GM12892 (cell line): ENCODE results near the gene GDNF.

Experiments used
- DNase-seq: peaks from one replicate; pipeline ENCODE4 v3.0.0; 2011; ENCODE audit not compliant: insufficient read length
- FAIRE-seq: peaks from 2 replicates; lab custom pipeline; 2011; peaks lifted over from hg19 to GRCh38; lab: Jason Lieb, UNC
- POLR2A ChIP-seq: IDR thresholded peaks from 2 replicates; pipeline ENCODE4 v1.6.1; 2011; ENCODE audit warnings: low read depth, low read length, control low read depth
- POLR2AphosphoS5 ChIP-seq: IDR thresholded peaks from 2 replicates; pipeline ENCODE4 v1.6.1; 2011; ENCODE audit warnings: low read depth, low read length, control low read depth
- TAF1 ChIP-seq: IDR thresholded peaks from 2 replicates; pipeline ENCODE4 v1.6.1; 2011; ENCODE audit warnings: low read depth, mild to moderate bottlenecking, control low read depth, low read length, borderline replicate concordance

GDNF gene

DNA sequence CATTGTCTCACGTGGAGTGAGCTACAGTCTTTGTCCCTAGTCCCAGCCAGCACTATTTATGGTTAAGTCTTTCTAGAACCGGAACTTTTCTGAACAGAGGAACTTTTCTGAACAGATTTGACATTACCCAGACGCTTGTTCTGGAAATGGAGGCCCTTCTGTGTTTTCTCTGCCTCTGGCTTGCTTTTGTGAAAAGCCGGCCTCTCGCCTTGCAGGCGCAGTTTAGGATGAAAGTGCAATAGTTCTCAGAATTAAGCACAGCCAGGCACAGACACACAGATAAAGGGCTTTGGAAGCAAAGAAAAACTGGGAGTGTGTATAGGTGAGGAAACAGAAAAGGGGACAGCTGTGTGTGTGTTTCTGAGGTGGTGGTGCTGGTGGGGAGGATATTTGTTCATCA is 5.9 kb downstream of the GDNF start:
- DNase-seq (no peak), FAIRE-seq (no peak)
- TF ChIP-seq POLR2A (no peak), TAF1 (no peak), POLR2AphosphoS5 (no peak)

DNA sequence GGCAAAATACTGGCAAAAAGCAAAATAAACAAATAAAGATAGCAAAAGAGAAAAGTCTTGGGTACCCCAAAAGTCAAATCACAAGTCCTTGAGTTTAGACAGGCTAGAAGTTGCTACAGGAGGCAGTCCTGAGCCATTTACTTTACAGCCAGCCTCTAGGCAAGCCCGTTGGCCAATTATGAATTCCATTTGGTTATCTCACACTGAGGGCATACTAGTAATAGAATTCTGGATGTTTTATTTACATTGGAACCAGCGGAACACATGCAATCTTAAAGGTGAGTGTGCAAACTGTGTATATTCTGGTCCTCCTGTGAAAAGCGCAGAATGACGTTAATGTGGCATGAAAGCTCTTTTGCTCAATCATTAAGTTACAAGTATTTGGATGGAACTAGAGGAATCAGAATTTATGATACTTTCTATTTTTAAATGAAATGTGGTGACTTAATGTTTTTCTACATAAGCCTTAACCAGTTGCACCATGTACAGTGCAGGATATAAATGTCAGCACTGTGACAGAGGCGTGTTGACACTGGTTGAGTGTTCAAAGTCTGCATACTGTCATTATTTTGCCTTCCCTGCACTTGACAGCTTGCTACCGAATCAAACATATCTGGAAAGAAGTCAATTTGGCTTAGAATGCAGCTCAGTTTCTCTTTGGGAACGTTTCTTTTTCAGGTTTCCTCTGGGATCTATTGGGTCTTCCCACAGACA is 7.9 kb downstream of the GDNF start:
- TF ChIP-seq POLR2A, result no peak
- no peak for TF ChIP-seq POLR2AphosphoS5
- TF ChIP-seq TAF1, result no peak
- DNase-seq (no peak), FAIRE-seq (no peak)

- TF ChIP-seq POLR2AphosphoS5 (no peak), POLR2A (no peak), TAF1 (no peak)
- DNase-seq (no peak), FAIRE-seq (no peak)
Observed at GRCh38 chr5:37830348-37830747, 9.5 kb downstream of the GDNF start.

DNA sequence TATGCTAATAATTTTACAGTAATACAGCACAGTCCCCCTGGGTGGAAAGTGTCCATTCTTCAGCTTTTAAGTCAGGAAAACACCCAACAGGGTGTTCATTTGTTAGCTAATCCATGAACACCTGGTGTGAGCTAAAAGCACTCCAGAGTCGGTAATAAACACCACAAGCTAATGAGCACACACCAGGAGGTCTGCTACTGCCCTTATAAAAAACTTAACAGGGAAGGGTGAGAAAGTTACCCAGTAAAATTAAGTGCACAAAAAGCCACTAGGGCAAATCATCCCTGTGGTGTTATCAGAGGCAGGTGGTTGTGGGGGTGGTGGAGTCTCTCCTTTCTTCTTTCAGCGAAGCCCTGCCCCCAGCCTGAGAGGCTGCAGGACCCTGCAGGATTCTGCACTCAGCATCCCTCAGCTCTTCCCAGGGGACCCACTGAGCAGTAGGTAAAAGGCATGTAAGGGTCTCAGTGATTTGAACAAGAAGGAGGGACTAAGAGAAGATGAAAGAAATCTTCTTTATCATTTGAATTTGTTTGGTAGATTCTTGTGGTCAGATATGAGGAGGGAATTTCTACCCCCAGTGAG is 14.4 kb downstream of the GDNF start:
- TF ChIP-seq POLR2AphosphoS5 (no peak), TAF1 (no peak), POLR2A (no peak)
- DNase-seq, result no peak
- FAIRE-seq, result no peak

DNA sequence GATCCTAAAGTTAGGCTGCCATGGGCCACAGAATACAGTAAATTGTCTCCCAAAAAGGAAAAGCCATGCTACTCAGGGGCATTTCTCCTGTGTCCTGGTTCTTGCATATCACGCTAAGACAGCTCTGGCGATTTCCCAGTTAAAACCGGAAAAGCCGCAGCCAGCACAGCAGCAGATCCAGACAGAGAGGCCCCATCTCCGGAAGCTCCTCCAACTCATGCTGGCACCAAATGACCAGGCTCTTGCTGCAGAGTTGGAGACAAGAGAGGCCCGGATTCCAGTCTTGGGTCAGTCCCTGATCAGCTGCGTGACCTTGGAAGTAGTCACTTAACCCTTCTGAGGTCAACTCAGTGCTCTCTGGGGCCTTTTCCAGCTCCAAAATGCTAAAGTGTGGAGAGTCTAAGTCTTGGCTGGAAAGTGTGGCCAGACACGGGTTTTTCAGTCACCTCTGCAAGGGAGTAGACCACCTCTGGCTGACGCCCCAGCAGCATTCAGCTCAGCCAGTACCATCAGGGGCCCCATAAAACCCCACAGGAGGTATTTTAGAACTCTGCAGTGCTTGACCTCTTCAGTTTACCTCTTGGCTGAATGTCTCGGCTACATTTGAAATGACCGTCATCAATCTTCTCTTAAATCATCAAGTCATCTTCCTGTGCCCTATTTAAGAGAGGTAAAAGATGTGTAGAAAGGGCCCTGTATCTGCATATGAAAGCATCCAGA is 16.2 kb downstream of the GDNF start:
- FAIRE-seq, result no peak
- TF ChIP-seq TAF1, result no peak

GRCh38 chr5:37816883-37817282 is 23.0 kb downstream of the GDNF start:
- no peak for TF ChIP-seq POLR2AphosphoS5
- TF ChIP-seq POLR2A, result no peak
- TF ChIP-seq TAF1, result no peak
- DNase-seq (no peak), FAIRE-seq (no peak)

More for the DNA sequence above, 16.2 kb downstream of the GDNF start:
- no peak for DNase-seq

DNA sequence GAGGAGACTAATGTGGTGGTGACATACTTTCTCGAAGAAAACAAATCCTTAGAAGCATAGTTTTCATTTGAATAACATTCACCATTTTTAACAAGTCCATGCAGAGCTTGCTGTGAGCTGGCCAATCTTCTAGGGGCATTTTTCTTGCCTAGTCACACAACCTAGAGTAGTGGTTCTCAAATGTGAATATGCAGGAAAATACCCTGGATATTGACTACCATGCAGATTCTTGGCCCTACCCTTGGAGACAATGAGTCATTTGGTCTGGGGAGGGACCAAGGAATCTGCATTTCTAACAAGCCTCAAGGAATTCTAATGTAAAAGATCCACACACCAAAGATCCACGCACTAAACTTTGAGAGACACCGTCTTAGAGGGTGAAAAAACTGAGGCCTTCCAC is 23.5 kb downstream of the GDNF start:
- DNase-seq (no peak), FAIRE-seq (no peak)
- TF ChIP-seq POLR2AphosphoS5 (no peak), POLR2A (no peak), TAF1 (no peak)

GRCh38 chr5:37815913-37816312 is 23.9 kb downstream of the GDNF start:
- no peak for FAIRE-seq
- DNase-seq, result no peak
- TF ChIP-seq POLR2AphosphoS5 (no peak), POLR2A (no peak), TAF1 (no peak)

- no peak for FAIRE-seq
Observed at GRCh38 chr5:37814699-37815098, 25.1 kb downstream of the GDNF start.

GRCh38 chr5:37812365-37812764 is 27.5 kb downstream of the GDNF start:
- no peak for TF ChIP-seq POLR2A
- TF ChIP-seq POLR2AphosphoS5, result no peak
- TF ChIP-seq TAF1, result no peak
- FAIRE-seq (no peak), DNase-seq (no peak)

More at GRCh38 chr5:37814699-37815098, 25.1 kb downstream of the GDNF start:
- no peak for DNase-seq
- TF ChIP-seq POLR2AphosphoS5 (no peak), TAF1 (no peak), POLR2A (no peak)

GRCh38 chr5:37811866-37812265 is 28.0 kb downstream of the GDNF start:
- FAIRE-seq, result no peak
- TF ChIP-seq POLR2AphosphoS5 (no peak), TAF1 (no peak), POLR2A (no peak)
- no peak for DNase-seq

- DNase-seq, result no peak
- TF ChIP-seq TAF1, result no peak
- TF ChIP-seq POLR2AphosphoS5, result no peak
- TF ChIP-seq POLR2A, result no peak
Observed at GRCh38 chr5:37810311-37810710, 29.5 kb downstream of the GDNF start.

More at GRCh38 chr5:37810311-37810710, 29.5 kb downstream of the GDNF start:
- FAIRE-seq, result no peak
